ENCODE results near the gene NSUN4.

Gene NSUN4

DNA sequence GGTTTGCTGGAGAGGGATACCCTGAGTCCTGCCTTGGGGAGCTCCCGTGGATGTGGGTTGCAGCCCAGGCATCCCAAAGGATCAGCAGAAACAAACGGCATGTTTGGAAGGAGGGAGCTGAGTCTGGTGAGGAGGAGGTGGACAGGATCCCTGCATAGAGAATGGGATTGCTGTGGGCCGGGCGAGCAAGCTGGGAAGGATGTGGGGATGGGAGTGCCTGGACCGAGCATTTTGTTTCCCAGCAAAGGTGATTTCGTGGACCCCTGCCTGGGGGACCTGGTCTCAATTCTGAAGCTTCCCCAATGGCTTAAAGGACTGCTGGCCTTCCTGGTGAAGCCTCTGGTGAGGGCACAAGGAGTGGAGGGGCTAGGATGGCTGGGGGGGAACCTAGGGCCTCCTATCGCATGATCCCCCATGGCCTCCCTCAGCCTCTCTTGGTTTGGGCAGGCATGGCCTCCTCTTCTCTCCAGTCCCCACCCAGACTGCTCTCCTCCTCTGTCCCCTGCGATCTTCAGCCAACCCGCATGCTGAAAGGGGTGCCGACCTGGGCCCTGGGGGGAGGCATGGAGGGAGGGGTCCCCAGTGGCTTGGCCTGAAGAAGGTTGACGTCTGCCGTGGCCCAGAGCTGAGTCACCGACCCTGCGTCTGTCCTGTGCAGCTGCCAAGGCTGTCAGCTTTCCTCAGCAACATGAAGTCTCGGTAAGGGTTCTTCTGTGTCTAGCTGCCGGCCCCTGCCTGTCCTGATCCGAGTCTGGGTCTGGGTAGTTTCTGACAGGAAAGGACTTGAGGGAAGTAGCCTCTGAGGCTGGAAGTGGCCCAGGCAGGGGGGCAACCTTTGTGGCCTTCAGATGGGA, 69.8 kb downstream of the NSUN4 start:
- no peak overlapping the region for H3K4me3 ChIP-seq (ENCODE audit: low read depth in 1 of 2, low read length in 1 of 2)
- no peaks in the 10 kb centered on the region for H3K27me3 ChIP-seq
- TF ChIP-seq, protein P1, sequence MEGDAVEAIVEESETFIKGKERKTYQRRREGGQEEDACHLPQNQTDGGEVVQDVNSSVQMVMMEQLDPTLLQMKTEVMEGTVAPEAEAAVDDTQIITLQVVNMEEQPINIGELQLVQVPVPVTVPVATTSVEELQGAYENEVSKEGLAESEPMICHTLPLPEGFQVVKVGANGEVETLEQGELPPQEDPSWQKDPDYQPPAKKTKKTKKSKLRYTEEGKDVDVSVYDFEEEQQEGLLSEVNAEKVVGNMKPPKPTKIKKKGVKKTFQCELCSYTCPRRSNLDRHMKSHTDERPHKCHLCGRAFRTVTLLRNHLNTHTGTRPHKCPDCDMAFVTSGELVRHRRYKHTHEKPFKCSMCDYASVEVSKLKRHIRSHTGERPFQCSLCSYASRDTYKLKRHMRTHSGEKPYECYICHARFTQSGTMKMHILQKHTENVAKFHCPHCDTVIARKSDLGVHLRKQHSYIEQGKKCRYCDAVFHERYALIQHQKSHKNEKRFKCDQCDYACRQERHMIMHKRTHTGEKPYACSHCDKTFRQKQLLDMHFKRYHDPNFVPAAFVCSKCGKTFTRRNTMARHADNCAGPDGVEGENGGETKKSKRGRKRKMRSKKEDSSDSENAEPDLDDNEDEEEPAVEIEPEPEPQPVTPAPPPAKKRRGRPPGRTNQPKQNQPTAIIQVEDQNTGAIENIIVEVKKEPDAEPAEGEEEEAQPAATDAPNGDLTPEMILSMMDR (IDR thresholded peaks at IDR 0.05), result no peak

DNA sequence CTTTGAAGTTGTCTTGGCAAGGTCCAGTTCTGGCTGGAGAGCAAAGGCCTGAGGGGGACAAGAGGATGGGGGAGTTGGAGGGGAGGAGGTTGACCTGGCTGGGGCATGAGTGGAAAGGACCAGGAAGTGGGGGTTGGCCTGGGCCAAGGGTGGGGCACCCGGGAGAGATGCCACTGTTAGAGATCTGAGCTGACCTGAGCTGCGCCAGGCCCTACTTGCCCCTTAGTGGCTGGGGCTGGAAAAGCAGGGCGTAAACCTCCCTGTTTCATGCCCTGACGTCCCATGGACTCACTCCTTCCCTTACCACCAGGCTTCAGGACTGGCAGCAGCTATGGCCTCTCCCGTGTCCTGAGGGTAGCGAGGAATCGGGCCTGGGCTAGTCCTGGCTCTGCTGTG, 70.4 kb downstream of the NSUN4 start:
- TF ChIP-seq, protein P1 (IDR thresholded peaks at IDR 0.05), result no peak
- Histone ChIP-seq H3K27ac (no peak overlapping the region), H3K4me3 (ENCODE audit: low read depth in 1 of 2, low read length in 1 of 2) (no peak overlapping the region), H3K27me3 (no peaks in the 10 kb centered on the region), H3K9me3 (no peaks in the 10 kb centered on the region), H3K36me3 (peaks cover 17% of the 10 kb centered on the region), H3K4me1 (ENCODE audit: control insufficient read depth in 1 of 2, insufficient read depth in 1 of 2, low read depth in 1 of 2, low read length in 1 of 2) (peaks cover 0 to 6% of the 10 kb centered on the region in 2 experiments)

More for the DNA sequence above, 69.8 kb downstream of the NSUN4 start:
- peaks cover 17% of the 10 kb centered on the region for H3K36me3 ChIP-seq
- no peaks in the 10 kb centered on the region for H3K9me3 ChIP-seq
- H3K27ac ChIP-seq, result no peak overlapping the region
- peaks cover 0 to 6% of the 10 kb centered on the region in 2 experiments for H3K4me1 ChIP-seq (ENCODE audit: control insufficient read depth in 1 of 2, insufficient read depth in 1 of 2, low read depth in 1 of 2, low read length in 1 of 2)
